GM21737 (cell line): ENCODE data around the gene PTGES.

Experiments used
- ATAC-seq: cut with Tn5 transposase; IDR thresholded peaks from one replicate; pipeline ENCODE4 v1.9.1; 2021; ENCODE audit warnings: mild to moderate bottlenecking, moderate library complexity; ENCODE audit not compliant: unreplicated experiment

PTGES gene

GRCh38 chr9:129720865-129721545, 31.8 kb downstream of the PTGES start:
- no peak for ATAC-seq

GRCh38 chr9:129720181-129720864, 32.5 kb downstream of the PTGES start:
- ATAC-seq, result no peak

GRCh38 chr9:129719135-129719534, 33.7 kb downstream of the PTGES start:
- no peak for ATAC-seq

GRCh38 chr9:129718647-129719046, 34.2 kb downstream of the PTGES start:
- no peak for ATAC-seq

- no peak for ATAC-seq
These were observed 34.9 kb downstream of the PTGES start for GRCh38 chr9:129717991-129718390.

- ATAC-seq, result no peak
These were observed 36.8 kb downstream of the PTGES start for GRCh38 chr9:129716091-129716490.

- no peak for ATAC-seq
These were observed 38.3 kb downstream of the PTGES start for GRCh38 chr9:129714511-129715061.

- no peak for ATAC-seq
These were observed 39.5 kb downstream of the PTGES start for GRCh38 chr9:129713402-129713679.

- no peak for ATAC-seq
These were observed 40.0 kb downstream of the PTGES start for GRCh38 chr9:129712634-129713401.

- no peak for ATAC-seq
These were observed 42.7 kb downstream of the PTGES start for GRCh38 chr9:129710169-129710453.

GRCh38 chr9:129709438-129710168, 43.2 kb downstream of the PTGES start:
- ATAC-seq, result no peak

GRCh38 chr9:129708793-129709192, 44.0 kb downstream of the PTGES start:
- ATAC-seq, result no peak

GRCh38 chr9:129704807-129705206, 48.0 kb downstream of the PTGES start:
- ATAC-seq, result no peak

GRCh38 chr9:129703667-129704355, 49.0 kb downstream of the PTGES start:
- no peak for ATAC-seq

- ATAC-seq, result no peak
These were observed 50.0 kb downstream of the PTGES start for GRCh38 chr9:129702589-129703520.

- no peak for ATAC-seq
These were observed 51.3 kb downstream of the PTGES start for GRCh38 chr9:129701549-129701948.

- no peak for ATAC-seq
These were observed 51.8 kb downstream of the PTGES start for GRCh38 chr9:129701054-129701453.

GRCh38 chr9:129698254-129698757, 54.5 kb downstream of the PTGES start:
- ATAC-seq, result no peak

GRCh38 chr9:129697656-129698253, 55.1 kb downstream of the PTGES start:
- no peak for ATAC-seq
